Gastrocnemius medialis (tissue), 4 donors: ENCODE data around the gene DAND5. TPM values are rescaled to one million over a fixed set of nuclear protein-coding genes. Genes with fewer than 3 reads are reported as not detected.

ENCODE experiments used
- ATAC-seq, 2 donors: fragments of 150-250 bp; one replicate each; pipeline ENCODE4 v1.9.1; 2016
- DNase-seq, 2 donors: peaks; one replicate each; pipeline ENCODE4 v3.0.0-alpha.2; 2019
- H3K27ac ChIP-seq, 4 donors: fragments of 200-600 bp; sonication (generic); 1 replicate in 1 of 4; 2 replicates in 3 of 4; pipeline ENCODE4 v1.5.1; 2016 to 2018; ENCODE audit warnings: mild to moderate bottlenecking in 2 of 4, moderate library complexity in 1 of 4
- H3K27me3 ChIP-seq, 3 donors: fragments of 200-600 bp; sonication (generic) in 2 of 3; 1 replicate in 1 of 3; 2 replicates in 2 of 3; pipeline versions ENCODE4 v1.5.1 to v1.6.0; 2016 to 2019; ENCODE audit warnings: mild to moderate bottlenecking in 1 of 3, moderate library complexity in 1 of 3
- H3K36me3 ChIP-seq, 2 donors: fragments of 200-600 bp; sonication (generic) in 1 of 2; one replicate each; pipeline ENCODE4 v1.5.1; 2017 to 2018
- H3K4me1 ChIP-seq, 2 donors: fragments of 200-600 bp; sonication (generic) in 1 of 2; one replicate each; pipeline ENCODE4 v1.5.1; 2016 to 2017; ENCODE audit warnings: mild to moderate bottlenecking in 2 of 2
- H3K4me3 ChIP-seq, 4 donors: fragments of 200-600 bp; sonication (generic) in 3 of 4; 1 replicate in 1 of 4; 2 replicates in 3 of 4; pipeline ENCODE4 v1.5.1; 2016 to 2019; ENCODE audit warnings: mild to moderate bottlenecking in 2 of 4
- H3K9me3 ChIP-seq, 3 donors: fragments of 200-600 bp; sonication (generic) in 2 of 3; 1 replicate in 1 of 3; 2 replicates in 2 of 3; pipeline ENCODE4 v1.5.1; 2016 to 2019
- CTCF ChIP-seq, 5 experiments: fragments of 450-650 bp in 3 of 5; fragments of 200-600 bp in 2 of 5; sonication (generic) in 2 of 5; IDR thresholded peaks in 4 of 5; conservative IDR thresholded peaks in 1 of 5; 1 replicate in 4 of 5; 2 replicates in 1 of 5; pipeline ENCODE4 v1.5.1; 2016 to 2019; ENCODE audit warnings: antibody characterized with exemption in 5 of 5, mild to moderate bottlenecking in 3 of 5, moderate library complexity in 3 of 5
- POLR2A ChIP-seq, 2 donors: fragments of 450-650 bp; IDR thresholded peaks; one replicate each; pipeline ENCODE4 v1.6.1; 2017; ENCODE audit warnings: antibody characterized with exemption in 2 of 2, mild to moderate bottlenecking in 2 of 2, moderate library complexity in 2 of 2
- in situ Hi-C, 4 donors: fragments of 200-750 bp; cut with MboI; loops; one replicate each; pipeline versions ENCODE4 v1.15.0 to v1.8.0; 2017; ENCODE audit warnings: low sequenced_read_pairs in 4 of 4
- intact Hi-C: fragments of 100-400 bp; cut with DNase I; formaldehyde crosslinking; loops from one replicate; pipeline ENCODE4 v1.15.1; 2023; ENCODE audit warnings: low total_unique reads
- total RNA-seq, 4 donors: library from RNA; depleted of rRNA; stranded (reverse); fragments of >200 nt; gene quantifications; one replicate each; pipeline versions ENCODE4 v1.1.0 to v1.2.3, GENCODE V29; 2016

Gene DAND5
- total RNA-seq, 4 donors from 2014 or later, result not detected

DNA sequence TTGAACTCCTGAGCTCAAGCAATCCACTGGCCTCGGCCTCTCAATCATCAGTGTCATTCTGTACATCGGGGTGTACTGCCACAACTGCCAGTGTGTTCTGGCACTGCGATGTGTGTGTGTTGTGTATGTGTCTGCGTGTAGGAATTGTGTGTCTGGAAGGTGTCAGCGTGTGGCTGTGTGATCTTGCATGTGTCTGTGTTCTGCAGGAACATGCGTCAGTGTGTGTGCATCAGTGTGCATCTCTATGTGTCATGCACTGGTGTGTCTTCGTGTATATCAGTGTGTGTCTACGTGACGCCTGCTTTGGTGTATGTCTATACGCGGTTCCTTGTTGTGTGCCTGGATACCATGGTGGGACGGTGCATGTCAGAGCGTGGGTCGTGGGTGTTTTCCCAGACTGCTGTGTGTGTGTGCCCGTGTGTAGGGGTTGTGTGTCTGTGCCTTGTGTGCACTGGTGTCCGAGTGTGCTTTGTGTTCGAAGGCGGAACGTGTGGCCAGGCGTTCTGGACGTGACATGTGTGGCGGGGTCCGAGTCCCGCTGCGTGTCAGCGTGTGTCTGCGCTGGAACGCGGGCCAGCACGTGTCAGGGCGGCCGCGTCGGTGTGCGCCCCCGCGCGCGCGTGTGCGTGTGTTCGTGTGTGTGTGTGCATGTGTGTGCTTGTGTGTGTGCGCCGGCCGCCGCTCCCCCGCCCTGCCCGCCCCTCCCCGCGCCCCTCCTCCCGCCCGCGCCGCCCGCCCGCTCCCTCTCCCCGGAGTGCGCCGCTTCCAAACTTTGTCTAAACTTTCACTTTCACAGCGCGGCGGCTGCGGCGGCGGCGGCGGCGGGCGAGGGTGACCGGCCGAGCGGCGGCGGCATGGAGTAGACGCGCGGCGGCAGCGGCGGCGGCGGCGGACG lies 25.6 kb downstream of the DAND5 start, which contains the start of gene NFIX:
Gene NFIX (plus strand): TSS at position 775 of the 895 bp plus-strand sequence. CDS start 363 bp downstream, outside the sequence.
- H3K4me3 ChIP-seq, result peak within 1 kb of the TSS; percentile 76 to 86 (median 80)
- intact Hi-C loops, result no loop called here
- peaks cover 31 to 35% of the 10 kb centered on the region in 2 donors for H3K4me1 ChIP-seq
- peak within 1 kb of the TSS; percentile 97 to 100 (median 99) for H3K27ac ChIP-seq
- ATAC-seq (peak; percentile 21 to 32), DNase-seq (peak in 1 of 2 donors; percentile 70)
- no peaks in the 10 kb centered on the region for H3K27me3 ChIP-seq
- H3K36me3 ChIP-seq, result no peaks in the 10 kb centered on the region
- in situ Hi-C loops, result no loop called here
- no peak for TF ChIP-seq POLR2A (IDR thresholded peaks at IDR 0.05)
- TF ChIP-seq CTCF (IDR thresholded peaks at IDR 0.05 in 4 of 5, conservative IDR thresholded peaks at IDR 0.05 in 1 of 5), result no peak
- no peaks in the 10 kb centered on the region for H3K9me3 ChIP-seq

DNA sequence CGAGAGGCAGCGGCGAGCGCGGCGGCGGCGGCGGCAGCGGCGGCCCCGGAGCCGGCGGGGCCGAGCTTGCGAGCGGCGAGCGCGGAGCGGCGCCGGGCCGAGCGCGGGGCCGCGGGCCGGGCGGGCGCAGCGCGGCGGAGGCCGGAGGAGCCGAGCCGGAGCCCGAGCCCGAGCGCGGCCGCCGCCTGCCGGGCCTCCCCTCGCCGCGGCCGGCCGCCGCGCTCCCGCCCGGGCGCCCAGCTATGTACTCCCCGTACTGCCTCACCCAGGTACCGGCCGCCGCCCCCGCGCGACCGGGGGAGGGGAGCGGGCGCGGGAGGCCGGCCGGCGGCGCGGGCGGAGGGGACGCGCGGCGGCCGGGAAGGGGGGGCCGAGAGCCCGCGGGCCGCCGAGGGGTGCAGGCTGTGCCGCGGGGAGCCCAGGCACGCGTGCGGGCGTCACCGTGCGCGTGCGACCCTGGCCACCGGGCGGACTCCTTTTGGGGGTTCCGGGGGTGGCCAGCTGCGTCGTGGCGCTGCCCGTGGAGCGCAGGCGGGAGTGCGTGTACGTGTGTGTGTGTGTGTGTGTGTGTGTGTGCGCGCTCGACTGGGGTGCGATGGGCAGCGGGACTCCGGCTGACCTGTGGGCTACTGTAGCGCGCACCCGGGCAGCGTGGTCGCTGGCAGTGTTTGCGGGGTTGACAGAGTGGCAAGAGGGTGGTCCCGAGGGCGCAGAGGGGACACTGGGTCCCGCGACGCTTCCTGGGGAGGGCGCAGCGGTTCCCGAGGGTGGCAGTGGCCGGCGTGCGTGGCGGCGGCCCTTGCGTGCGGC lies 26.4 kb downstream of the DAND5 start:
- Histone ChIP-seq H3K27me3 (no peaks in the 10 kb centered on the region), H3K4me3 (peak overlapping the region; percentile 63 to 86 (median 80)), H3K4me1 (peaks cover 38 to 43% of the 10 kb centered on the region in 2 donors), H3K9me3 (no peaks in the 10 kb centered on the region), H3K27ac (peak overlapping the region; percentile 97 to 100 (median 99)), H3K36me3 (no peaks in the 10 kb centered on the region)
- in situ Hi-C loops (no loop called here), intact Hi-C loops (loop anchor here (2.0 kb wide), 2 partner anchors 17 to 31 kb away; no protein-coding TSS in a partner anchor)
- no peak for DNase-seq
- TF ChIP-seq CTCF (IDR thresholded peaks at IDR 0.05 in 4 of 5, conservative IDR thresholded peaks at IDR 0.05 in 1 of 5) (no peak), POLR2A (IDR thresholded peaks at IDR 0.05) (peak in 1 of 2 donors; percentile 9)
- peak; percentile 34 to 37 for ATAC-seq

GRCh38 chr19:12996406-12997094 lies 27.2 kb downstream of the DAND5 start:
- TF ChIP-seq CTCF (IDR thresholded peaks at IDR 0.05 in 4 of 5, conservative IDR thresholded peaks at IDR 0.05 in 1 of 5) (no peak), POLR2A (IDR thresholded peaks at IDR 0.05) (no peak)
- H3K36me3 ChIP-seq, result no peaks in the 10 kb centered on the region
- peak in 1 of 2 donors; percentile 66 for DNase-seq
- peaks cover 45 to 51% of the 10 kb centered on the region in 2 donors for H3K4me1 ChIP-seq
- H3K27ac ChIP-seq, result peak overlapping the region; percentile 97 to 100 (median 99)
- H3K4me3 ChIP-seq, result peak overlapping the region; percentile 63 to 86 (median 80)
- intact Hi-C loops (loop anchor here (2.0 kb wide), 2 partner anchors 16 to 30 kb away; no protein-coding TSS in a partner anchor), in situ Hi-C loops (no loop called here)
- no peaks in the 10 kb centered on the region for H3K27me3 ChIP-seq
- no peaks in the 10 kb centered on the region for H3K9me3 ChIP-seq
- peak; percentile 39 to 47 for ATAC-seq
